SKM-1 (cell line): ENCODE results near the gene CCL4L2.
A peak's percentile ranks its signal among the peaks of the same experiment; 100 is the strongest.
"Not testable (repeated sequence)": the region's sequence is repeated elsewhere in the genome, so short reads cannot be mapped to it uniquely, and the experiment has no call there.

ENCODE experiments used
- DNase-seq: peaks from one replicate; lab custom pipeline; 2025; ENCODE audit not compliant: unreplicated experiment; lab: John Stamatoyannopoulos, UW

Gene CCL4L2

DNA sequence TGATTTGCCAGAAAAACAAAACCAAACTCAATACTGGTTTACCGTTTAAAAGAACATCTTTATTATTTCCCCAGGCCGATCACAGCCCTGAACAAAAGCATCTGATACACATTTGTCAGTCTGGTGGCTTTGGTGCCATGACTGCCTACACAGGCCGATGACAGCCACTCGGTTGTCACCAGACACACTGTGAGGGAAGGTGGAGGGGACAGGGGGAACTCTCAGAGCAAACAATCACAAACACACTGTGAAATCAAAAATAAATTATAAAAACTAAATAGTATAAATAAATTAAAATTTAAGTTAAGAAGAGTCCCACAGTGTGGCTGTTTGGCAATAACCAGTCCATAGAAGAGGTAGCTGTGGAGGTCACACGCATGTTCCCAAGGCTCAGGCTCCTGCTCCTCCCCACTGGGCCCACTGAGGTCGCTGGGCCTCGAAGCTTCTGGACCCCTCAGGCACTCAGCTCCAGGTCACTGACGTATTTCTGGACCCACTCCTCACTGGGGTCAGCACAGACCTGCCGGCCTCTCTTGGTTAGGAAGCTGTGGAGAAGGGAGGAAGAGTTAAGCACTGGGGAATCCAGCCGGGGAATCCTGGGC is 15.9 kb upstream of the CCL4L2 start:
- DNase-seq = not testable (repeated sequence)

DNA sequence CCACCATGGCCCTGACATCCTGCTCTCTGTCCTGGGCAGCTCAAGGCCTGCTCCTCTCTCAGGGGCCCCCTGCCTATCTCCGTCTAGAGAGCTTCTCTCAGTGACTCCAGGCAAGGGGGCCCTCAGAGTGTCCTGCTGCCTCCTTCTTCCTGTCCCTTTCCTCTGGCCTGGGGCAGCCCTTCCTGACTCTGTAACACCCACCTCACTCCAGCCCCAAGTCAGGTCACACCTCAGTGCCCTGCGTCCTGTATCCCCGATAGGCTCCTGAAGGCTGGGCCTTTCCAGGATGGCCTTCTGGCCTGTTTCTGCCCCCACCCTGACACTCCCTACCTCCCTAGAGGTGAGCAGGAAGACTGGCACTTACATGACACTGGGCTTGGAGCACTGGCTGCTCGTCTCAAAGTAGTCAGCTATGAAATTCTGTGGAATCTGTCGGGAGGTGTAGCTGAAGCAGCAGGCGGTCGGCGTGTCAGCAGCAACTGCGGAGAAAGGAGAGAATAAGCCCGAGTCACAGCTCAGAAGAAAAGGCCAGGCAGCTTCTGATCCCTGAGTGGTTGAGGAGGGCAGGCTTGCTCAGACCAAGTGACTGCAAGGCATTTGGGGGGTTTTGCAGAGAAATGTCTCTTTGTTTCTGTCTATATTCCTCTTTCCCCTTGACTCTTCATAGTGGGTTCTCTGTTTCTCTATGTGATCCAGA is 15.3 kb upstream of the CCL4L2 start:
- DNase-seq = peak; percentile 43

DNA sequence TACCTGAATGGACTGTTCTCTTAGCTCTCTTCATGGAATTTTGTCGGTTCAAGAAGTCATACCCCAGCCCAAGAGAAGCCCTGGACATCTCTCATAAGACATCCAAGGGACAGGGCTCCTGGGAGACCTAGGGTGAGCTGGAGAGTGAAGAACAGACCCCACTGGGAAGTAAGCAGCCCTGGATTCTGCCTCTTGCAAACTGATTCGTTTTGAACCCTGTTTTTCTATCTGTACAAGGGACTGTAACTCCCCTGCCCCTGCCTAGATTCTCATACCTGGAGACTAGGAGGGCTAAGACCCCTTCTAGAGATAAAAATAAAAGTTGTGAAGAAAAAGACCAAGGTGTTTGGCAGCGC is 14.8 kb upstream of the CCL4L2 start:
- no peak for DNase-seq

- peak; percentile 39 for DNase-seq
These were observed 13.5 kb upstream of the CCL4L2 start for GRCh38 chr17:36197387-36197703.

DNA sequence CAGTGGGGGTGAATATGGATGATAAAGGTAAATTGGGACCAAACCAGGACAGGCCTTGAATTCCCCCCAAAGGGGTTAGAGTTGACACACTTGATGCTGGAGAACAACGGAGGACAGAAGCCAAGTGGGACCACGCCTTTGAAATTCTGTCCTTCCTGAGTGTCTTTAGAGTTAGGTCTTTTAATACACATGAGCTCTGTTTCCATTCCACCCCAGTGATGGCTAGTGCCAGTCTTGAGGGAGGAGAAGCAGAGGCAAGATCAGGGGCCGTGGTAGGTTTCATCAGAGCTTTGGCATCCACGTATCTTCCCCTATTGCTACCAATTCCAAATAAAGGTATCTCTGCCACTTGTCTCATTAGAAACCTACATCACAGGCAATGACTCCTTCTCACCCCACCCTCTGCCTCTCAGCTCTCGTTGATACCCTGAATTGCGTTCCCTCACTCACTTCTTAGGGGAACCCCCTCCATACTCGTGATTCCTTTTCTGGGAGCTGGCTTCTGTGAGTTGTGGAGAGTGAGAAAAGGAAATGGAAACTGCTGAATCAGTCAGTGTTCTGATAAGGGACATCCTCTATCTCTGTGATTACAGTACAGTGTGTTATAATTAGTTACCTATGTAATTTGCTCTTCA is 11.9 kb upstream of the CCL4L2 start:
- peak; percentile 76 for DNase-seq

DNA sequence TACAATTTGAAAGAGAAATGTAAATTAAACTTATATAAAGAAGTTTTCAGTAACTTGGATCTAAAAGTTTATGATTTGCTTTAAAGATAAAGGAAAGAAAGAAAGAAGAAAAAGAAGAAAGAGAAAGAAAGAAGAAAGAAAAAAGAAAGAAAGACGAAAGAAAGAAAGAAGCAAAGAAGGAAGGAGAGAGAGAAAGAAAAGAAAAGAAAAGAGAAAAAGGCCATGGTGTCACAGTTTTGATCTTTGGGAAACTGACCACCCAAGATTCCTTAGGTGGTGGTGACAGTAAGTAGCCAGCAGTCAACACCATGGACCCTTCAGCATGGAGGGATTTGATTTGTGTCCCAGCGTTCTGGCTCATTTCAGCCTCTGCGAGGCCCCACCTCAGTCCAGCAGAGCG is 9.8 kb upstream of the CCL4L2 start:
- DNase-seq = not testable (repeated sequence)

DNA sequence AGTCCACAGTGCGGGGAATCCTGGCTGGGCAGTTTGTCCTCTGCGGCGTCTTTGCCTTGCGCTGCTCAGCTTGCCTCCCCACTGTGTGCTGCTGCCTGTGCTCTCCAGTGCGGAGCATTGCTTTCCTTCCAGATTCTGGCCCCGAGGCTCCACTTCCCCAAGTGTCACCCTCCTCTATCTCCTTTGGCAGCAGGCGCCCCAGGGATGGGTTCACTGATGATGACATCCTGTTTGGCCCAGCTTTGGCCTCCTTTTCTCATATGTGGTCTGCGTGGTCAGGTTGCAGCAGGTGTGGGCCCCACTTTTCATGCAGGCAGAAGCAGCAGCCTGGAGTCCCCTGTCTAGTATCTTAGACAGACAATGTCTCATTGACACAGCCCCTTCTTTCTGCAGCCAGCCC is 9.4 kb upstream of the CCL4L2 start:
- peak; percentile 99 for DNase-seq

- DNase-seq = no peak
These were observed 7.5 kb upstream of the CCL4L2 start for GRCh38 chr17:36203335-36203734.

DNA sequence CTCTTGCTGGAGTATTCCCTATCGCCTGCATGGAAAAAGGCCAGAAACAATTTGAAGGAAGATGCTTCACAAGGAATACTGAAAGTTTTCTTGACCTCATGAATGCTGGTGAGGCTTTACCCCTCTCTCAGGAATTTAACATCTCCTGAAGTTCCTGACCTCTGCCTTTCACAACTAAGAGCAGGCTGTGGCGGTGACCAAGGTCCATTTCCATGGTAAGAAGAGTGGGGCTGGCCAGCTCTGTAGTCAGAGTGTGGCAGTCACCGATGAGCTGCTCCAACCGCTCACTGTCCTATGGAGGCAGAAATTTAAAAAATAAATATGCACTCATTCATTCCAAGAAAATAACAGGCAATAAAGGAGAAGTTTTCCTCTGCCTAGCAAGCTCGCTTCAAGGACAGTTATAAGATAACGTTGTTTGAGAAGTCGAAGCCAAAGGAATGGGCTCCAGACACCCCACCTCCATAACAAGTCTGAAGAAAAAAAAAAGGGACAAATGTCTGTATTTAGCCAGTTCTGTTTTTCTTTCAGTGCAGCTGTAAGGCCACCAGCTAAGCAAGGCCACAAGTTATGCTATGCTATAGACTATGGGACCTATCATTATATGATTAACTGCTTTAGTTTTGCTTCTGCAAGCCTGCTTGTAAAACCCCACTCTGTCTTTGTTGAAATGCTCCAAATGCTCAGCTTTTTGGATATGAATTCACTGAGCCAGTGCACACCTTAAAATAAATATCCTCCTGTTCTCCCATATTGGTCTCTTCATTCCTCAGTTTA is 6.0 kb upstream of the CCL4L2 start:
- no peak for DNase-seq

GRCh38 chr17:36205637-36206485 is 5.0 kb upstream of the CCL4L2 start:
- DNase-seq = no peak

- peak; percentile 61 for DNase-seq
These were observed 4.4 kb upstream of the CCL4L2 start for GRCh38 chr17:36206486-36206821.

- DNase-seq = not testable (repeated sequence)
These were observed 3.5 kb upstream of the CCL4L2 start for GRCh38 chr17:36207383-36207782.

DNA sequence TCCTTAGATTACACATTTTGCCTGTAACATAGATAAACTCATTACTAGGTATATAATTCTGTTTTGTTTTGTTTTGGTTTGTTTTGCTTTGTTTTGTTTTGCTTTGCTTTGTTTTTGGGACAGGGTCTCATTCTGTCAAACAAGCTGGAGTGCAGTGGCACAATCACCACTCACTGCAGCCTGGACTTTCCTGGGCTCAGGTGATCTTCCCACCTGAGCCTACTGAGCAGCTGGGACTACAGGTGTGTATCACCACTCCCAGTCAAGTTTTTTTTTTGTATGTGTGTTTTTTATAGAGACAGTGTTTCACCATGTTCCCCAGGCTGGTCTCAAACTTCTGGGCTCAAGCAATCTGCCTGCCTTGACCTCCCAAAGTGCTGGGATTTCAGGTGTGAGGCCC is 1.3 kb upstream of the CCL4L2 start:
- no peak for DNase-seq

DNA sequence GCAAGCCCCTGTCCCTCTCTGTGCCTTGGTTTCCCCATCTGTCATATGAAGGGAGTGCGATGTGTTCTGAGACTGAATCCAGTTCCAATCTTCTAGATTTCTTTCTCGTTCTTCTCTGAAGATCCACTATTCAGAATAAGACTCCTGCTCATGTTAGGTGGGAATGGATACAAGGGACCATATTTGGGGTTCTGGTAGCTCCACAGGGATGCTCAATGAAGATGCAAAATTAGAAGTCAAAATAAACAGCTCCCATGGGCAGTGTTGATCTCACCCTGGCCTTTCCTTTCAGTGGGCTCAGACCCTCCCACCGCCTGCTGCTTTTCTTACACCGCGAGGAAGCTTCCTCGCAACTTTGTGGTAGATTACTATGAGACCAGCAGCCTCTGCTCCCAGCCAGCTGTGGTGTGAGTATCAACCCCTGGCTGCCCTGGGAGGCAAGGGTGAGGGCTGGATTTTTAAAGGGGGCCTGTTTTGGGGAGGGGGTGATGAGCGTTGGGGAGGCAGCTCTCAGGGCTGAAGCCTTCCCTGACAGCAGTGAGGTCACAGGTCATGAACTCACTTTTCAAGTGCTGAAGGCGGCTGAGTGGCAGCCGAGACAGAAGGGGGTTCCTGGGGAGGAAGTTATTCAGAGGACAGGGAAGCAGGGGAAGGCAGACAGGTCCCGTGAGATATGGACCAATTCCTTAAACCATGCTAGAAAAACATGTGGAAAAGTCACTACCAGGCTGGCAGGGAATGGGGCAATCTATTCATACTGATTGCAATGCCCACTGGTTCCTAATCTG is 815 bp downstream of the CCL4L2 start:
- peak; percentile 37 for DNase-seq

GRCh38 chr17:36212272-36212605 is 1.4 kb downstream of the CCL4L2 start:
- no peak for DNase-seq

- DNase-seq = peak; percentile 93
These were observed 2.1 kb downstream of the CCL4L2 start for GRCh38 chr17:36212966-36213365.

DNA sequence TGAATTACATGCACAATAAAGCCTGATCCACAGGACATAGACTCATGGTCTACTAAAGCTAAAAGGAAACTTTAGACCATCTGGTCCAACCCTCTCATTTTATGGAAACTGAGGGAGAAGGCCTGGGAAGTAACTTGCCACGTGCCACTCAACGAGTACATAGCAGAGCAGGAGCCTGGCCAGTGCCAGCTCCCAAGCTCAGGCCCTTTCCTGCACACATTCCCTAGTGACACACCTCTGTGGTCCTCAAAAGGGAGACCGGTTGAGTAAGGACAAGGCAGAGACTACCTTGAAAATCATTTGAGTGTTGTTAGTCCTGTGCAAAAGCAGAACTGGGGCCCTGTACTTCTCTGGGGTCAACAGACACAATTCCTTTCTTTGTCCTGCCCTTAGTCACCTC is 2.8 kb downstream of the CCL4L2 start:
- peak; percentile 27 for DNase-seq

GRCh38 chr17:36214918-36215317 is 4.1 kb downstream of the CCL4L2 start:
- DNase-seq = peak; percentile 61

DNA sequence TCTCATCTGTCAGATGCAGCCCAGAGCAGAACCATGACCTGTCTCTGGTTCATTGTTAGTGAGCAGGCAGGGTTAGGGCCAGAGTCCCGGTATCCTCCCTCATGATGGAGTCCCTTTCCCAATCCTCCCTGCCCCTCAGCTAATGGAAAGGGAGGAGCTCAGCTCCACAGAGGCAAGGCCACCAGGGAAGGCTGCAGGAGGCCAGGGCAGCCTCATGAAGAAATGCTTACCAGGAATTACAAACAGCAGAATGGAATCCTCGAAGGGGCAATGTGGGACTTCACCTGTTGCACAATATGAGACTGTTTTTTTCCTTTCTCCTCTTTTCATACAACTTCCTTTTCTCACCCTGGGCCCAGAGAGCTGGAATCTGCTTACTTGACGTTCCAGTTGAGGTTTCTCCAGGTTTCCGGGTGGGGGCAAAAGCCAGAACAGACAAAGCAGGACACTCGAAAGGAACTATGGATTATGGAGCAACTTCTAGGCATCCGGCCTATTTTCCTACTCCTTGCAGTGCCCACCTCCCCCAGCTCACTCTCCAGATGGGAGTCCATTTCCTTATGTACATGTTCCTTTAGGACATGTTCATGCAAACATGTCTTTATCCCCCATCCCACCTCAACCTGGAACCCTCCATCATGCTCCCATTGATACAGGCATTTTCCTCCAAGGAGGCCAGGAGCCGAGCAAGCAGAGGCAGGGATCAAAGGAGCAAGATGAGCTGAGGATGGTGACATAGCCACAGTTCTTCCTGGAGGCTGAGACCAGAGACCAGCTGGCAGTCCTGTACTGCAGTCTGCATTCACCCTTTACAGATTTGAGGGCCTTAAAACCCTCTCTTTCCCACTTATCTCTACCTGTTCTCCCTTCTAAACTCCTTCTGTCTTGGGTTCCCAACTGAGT is 4.8 kb downstream of the CCL4L2 start:
- DNase-seq = peak; percentile 49
